Astrocyte of the cerebellum (primary cell): ENCODE measurements around the gene IFIT3.

Experiments used
- DNase-seq: peaks from one replicate; pipeline ENCODE4 v3.0.0-alpha.2; 2011; ENCODE audit warnings: low read depth
- H3K4me3 ChIP-seq: 2 replicates; pipeline ENCODE4 v1.5.1; 2011; ENCODE audit warnings: mild to moderate bottlenecking, low read depth, low read length, moderate library complexity
- CTCF ChIP-seq: IDR thresholded peaks from 2 replicates; pipeline ENCODE4 v1.5.1; 2012; ENCODE audit warnings: low read length, low read depth, moderate library complexity, mild to moderate bottlenecking; ENCODE audit errors: missing control alignments
- in situ Hi-C: cut with HindIII; loops from 2 replicates; pipeline ENCODE4 v1.10.0; 2017; ENCODE audit warnings: low sequenced_read_pairs

IFIT3 gene

GRCh38 chr10:89357096-89357495 lies 29.3 kb downstream of the IFIT3 start:
- DNase-seq = no peak
- in situ Hi-C loops = no loop called here
- no peak for TF ChIP-seq CTCF
- no peak overlapping the region for H3K4me3 ChIP-seq

GRCh38 chr10:89357975-89358374 lies 30.2 kb downstream of the IFIT3 start:
- no peak for DNase-seq
- no peak for TF ChIP-seq CTCF
- H3K4me3 ChIP-seq = no peak overlapping the region
- in situ Hi-C loops = no loop called here

DNA sequence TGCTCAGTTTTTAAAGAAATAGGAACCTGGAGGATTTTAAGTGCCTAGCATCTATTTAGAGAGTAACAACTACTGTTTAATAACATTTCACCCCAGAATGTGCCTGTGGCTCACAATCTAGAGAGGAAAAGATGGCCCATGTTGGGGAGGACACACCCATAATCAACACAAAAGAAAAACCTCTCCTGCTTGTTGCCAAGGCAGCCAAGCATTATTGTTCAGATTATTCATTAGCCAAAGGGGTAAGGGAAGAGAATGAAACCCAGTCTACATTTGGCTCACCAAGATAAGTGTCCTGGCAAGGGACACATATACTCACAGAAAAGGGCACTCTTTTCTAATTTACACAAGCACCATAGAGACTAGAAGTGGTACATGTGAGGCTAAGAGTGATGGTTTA lies 32.4 kb downstream of the IFIT3 start:
- H3K4me3 ChIP-seq = no peak overlapping the region
- in situ Hi-C loops = no loop called here
- DNase-seq = no peak
- TF ChIP-seq CTCF = no peak

GRCh38 chr10:89362929-89363328 lies 35.1 kb downstream of the IFIT3 start:
- no peak for TF ChIP-seq CTCF
- DNase-seq = no peak
- in situ Hi-C loops = no loop called here
- no peak overlapping the region for H3K4me3 ChIP-seq

DNA sequence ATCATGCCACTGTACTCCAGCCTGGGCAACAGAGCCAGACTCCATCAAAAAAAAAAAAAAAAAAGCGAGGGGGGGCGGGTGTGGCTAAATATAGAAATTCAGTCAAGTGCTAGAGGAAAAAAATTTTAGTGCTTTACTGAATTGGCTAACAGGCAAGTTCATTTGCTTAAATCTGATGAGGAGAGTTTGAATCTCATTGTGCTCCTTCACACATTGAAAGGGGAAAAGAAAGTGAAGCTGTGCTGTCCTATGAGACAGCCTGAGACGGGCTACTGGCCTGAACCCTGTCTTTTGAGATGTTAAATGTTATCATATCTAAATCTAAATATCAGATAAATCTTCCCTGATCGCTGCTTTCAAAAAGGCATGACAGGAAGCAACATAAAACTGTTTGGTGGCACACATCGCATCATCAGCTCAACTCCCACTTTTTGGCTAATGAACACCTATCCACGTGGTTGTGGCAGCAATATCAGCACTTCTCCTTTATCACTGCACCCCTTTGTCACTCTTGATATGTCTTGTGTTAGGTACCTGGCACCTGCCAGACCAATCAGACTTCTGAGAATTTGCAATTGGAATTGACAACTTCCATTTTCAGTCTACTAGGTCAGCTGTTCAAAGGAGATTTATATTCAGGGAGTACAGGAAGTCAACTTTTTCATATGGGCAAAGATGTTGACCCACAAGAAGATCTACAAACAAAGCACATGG lies 36.1 kb downstream of the IFIT3 start:
- H3K4me3 ChIP-seq = no peak overlapping the region
- DNase-seq = no peak
- no peak for TF ChIP-seq CTCF
- in situ Hi-C loops = no loop called here

DNA sequence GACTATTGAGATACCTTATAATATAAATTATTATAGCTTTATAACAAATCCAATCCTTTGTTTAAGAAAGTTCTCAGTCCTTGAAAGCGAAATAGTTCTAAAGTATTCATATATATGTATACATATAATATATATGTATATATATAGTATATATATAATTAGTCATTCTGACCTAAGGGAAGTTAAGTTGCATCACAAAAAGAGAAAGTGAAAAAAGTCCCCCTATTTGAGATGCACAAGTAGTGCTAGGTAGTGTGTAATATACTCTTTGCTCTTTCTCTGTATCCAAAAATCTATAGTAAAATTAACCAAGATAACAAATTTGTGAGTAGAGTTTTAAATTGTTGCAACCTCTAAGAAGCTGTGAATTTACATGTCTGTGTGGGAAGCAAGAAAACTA lies 36.7 kb downstream of the IFIT3 start:
- DNase-seq = no peak
- no peak overlapping the region for H3K4me3 ChIP-seq
- no peak for TF ChIP-seq CTCF
- in situ Hi-C loops = no loop called here

GRCh38 chr10:89367529-89367928 lies 39.7 kb downstream of the IFIT3 start:
- no peak for TF ChIP-seq CTCF
- no peak for DNase-seq
- no peak overlapping the region for H3K4me3 ChIP-seq
- in situ Hi-C loops = no loop called here
